Activated CD8-positive, alpha-beta memory T cell treated with anti-CD3 and anti-CD28 coated beads, Interleukin-2, amount 50 U/mL, for 24 hours (primary cell): ENCODE data around the gene IGIP.

Source experiments
- DNase-seq: peaks from one replicate; pipeline ENCODE4 v3.0.0-alpha.2; 2020; ENCODE audit errors: extremely low read depth

The IGIP gene

DNA sequence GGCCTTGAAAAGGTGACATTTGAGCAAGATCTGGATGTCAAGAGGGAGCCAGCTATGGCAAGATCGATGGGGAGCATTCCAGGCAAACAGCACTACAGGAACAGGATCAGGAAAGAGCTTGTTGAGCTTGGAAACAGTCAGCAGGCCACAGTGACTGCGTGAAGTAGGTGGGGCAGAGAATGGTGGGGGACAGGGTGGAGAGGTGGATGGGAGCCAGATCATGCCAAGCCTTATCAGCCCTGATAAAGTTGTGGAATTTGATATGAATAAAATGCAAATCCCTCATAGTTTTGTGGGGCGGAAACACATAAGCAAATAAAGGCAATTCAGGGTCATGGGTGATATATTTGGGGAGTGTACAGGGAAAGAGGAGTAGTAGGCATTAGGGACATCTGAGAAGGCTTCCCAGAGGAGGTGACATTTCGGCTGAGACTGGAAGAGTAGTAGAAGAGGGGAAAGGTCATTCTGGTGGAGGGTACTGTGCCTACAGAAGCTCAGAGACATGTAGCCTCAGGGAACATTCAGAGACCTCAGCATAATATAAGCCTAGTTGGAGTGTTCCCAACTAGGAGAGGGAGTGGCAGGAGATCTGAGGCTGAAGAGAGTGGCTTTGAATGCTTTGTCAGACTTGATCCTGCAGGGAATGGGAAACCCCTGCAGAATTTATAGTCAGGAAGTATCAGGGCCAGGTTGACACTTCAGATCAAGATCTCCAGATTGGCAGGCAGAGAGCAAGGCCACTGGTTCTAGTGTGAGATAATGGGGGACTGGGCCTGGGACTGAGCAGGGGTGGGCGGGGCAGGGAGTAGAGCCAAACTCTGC, 39.6 kb downstream of the IGIP start:
- no peak for DNase-seq

DNA sequence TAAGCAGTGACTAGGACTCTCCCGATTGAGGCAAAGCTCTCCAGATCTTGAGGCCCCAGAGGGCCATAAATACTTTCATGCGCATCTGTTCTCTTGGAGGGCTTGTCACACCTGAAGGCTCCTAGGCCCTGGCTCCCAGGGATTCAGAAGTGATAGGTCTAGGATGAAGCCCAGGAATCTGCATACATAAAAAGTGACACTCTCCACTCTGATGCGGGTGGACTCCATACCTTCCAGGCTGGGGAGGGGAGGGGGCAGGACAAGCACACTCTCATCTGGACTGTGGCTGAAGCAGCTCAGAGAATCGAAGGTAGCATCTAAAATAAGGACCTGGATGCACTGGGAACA, 40.2 kb downstream of the IGIP start:
- DNase-seq: no peak

DNA sequence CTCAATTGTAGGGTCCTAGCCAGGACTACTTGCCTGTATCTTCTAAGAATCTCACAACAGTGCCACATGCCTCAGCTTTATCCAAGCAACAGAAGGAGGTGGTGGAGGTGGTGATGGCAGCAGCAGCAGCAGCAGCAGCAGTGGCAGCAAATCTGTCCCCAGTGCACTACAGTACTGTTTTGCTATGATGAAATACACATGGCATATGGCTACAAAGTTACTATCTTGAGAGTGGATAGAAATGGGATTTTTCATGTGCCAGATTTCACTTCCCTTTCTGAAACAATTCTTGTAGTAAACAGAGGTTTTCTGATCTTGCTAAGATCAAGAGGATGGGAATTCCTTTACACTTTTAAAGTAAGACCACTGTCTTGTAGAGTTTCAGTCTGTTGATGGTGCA, 41.2 kb downstream of the IGIP start:
- DNase-seq: no peak

DNA sequence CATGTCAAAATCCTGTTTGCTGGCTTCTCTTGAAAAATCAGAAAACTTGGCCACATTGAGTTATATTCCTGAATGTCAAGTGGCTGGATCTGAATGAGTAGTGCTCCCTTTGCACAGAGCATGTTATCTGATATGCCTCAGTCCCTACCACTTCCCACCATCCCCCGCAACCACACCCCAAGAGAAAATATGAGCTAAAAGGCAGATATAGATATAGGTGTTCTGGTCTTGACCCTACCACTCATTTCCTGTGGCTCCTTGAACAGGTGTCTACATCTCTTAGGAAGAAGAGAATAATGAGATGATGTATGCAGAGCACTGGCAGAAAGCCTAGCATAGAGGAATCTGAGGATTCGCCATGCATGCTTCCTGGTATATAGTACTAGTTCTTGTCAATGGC, 42.6 kb downstream of the IGIP start:
- DNase-seq: no peak

DNA sequence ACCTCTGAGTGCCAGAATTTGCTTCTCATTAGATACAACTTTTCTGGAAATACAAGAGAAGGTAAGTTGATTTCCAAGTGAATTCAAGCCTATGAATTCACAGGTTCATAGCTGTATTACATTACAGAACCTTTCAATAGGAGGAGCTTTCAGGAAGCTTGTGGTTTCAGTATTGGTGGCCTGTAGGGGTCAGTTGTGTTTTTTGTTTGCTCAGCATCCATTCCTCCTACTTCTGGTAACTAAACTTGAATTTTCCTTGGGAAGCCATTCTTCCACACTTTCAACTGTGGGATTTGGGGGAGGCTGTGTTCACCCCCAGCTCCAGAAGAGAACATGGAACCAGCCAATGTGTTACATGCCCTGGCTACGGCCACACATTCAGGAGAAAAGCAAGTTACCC, 43.7 kb downstream of the IGIP start:
- no peak for DNase-seq

DNA sequence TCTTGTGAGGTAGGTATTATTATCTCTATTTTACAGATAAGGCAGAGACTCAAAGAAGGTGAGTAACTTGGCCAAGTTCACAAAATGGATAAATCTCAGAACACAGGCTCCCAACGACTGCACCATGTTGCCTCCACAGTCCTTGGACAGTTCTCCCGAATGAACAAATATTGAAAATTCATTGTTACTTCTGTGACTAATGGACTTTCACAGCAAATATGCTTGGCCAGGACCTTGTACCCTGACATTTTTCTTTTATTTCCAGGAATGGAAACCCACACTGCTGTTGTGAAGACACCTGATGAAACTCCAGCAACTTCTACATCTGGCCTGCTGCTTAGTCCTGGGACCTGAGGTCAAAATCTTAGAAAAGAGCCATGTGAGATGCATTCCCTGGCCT, 46.7 kb downstream of the IGIP start:
- DNase-seq: no peak

DNA sequence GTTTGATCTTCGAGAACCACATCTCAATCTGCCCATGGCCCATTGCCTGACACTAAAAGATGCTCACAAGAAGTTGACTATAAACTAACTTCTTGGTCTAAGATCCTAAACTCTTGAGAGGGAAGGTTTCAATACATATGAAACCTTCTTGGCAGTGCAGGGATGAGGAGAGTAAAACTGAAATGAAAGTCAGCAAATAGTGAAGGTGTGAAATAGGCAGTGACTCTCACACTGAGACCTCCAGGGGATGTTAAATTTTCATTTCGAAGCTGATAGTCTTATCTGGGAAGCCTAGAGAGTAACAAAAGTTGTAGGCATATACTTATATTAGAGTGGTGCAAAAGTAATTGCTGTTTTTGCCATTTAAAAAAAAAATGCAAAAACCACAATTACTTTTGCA, 48.3 kb downstream of the IGIP start:
- DNase-seq: no peak

DNA sequence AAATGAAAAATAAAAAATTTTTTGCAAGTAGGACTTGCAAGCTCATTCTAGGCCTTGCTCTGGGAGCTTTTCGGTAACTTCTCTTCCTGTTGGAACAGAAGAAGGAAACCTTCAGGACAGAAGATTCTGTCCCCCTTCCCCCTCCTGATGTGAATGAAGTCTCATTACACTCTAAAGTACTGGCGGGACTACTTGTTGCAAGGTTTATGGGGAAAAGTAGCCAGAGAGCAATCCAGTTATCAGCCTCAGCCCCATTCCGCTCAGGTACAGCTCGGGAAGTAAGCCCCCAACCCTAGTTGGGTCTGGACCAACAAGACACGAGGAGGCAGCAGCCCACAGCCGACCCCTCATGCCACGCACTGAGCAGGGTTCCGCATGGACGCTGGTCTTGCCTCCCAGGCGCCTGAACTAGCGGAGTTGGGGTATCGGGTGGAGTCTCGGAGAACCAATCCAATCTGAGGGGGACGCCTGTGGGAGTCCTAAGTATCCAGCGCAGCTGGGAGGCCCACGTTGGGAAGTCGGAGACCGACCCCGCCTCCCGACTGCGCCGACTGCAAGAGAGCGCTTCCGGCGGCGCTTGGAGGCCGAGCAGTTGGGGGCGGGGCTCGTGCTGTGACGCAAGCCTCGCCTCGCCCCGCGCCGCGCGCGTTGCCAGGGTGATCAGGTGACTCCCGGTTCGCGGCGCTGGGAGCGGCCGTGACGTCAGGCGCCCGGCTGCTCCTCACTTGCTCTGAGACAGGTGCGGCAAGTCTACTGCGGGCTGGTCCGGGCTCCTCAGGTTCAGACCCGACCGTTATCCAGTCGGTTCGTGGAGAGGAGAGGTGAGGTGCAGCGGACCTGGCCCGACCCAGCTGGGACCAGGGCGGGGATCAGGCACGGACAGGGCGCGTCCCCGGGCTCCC, 49.0 kb downstream of the IGIP start, which contains the start of gene CYSTM1:
TSS of gene CYSTM1 (plus strand) at position 724 of the 902 bp plus-strand sequence. CDS start 19,278 bp downstream, outside the sequence.
- DNase-seq: peak; percentile 76

DNA sequence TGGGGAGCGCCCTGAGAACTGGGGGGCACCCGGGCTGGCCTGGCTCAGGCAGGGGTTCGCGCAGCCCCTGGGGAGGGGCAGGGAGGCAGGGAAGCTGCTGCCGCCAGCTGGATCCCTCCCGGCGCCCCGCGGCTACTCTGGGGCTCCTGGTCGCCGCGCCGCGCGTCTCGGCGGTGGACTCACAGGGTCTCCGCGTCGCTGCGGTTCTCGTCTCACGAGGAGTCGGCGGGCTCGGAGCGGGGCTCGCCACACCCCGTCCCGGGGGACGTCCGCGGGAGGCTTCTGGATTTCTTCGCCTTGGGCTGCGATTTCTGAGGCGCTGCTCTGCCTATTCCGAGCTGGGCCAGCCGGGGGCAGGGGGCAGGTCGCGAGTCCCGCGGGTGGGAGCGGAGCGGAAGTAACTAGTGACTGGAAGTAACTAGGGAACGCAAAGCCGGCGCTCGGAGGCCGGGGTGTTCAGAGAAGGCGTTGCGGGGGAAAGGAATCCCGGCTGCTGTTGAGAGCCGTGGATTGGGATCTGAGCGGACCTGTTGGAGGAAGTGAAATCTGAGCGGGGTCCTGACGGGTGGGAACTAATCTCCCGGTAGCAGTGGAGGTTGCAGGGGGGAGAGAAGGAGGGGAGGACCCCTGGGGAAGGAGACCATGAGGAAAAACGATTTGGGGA, 49.8 kb downstream of the IGIP start:
- DNase-seq: no peak

DNA sequence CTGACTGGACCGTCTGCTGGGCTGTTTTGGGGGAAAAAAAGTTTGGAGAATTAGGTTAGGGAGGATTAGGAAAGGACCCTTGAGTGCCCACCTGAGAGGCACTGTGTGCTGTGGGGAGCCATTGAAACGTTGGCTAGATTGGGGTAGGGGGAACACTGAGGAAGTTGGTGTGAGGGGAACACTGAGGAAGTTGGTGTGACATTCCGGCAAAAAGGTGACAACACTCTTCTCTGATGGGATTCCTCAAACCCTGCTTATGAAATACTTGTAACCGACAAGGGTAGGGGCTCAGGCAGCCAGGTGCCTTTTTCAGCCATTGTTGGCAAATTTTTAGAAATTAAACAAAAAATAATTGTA, 50.3 kb downstream of the IGIP start:
- DNase-seq: no peak

DNA sequence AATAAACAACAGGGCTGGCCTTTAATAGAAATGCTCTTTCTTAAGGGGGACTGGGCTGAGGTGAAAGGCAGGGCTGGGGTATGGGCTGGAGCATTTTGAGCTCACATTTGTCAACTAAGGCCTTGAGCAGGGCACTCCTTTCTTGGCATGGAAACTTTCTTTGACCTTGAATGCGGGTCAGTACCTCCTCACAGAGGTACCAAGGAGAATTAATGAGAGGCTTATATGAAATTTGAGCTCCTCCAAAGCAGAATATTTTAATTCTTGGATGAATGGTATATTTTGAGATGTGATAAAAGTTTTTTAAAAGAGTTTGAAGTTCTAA, 52.3 kb downstream of the IGIP start:
- DNase-seq: no peak

DNA sequence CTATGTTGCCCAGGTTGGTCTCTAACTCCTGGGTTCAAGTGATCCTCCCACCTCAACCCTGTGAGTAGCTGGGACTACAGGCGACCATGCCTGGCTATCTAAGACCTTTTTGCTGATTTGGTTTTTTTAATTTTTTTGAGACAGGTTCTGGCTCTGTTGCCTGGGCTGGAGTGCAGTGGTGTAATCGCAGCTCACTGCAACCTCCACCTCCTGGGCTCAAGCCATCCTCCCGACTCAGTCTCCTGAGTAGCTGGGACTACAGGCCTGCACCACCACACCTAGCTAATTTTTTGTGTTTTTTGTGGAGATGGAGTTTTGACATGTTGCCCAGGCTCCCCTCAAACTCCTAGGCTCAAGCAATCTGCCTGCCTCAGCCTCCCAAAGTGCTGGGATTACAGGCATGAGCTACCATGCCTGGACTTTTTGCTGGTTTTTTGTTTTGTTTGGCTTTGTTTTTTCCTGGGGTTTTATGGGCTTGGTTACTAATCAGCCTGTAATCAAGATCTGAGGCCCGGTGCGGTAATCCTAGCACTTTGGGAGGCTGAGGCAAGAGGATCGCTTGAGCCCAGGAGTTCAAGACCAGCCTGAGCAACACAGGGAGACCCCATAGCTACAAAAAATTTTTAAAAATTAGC, 52.9 kb downstream of the IGIP start:
- no peak for DNase-seq
